NCI-H1417 (cell line): ENCODE measurements around the gene WNT11.

ENCODE experiments used
- DNase-seq, 3 experiments: peaks; one replicate each; lab custom pipeline; 2025; lab: John Stamatoyannopoulos, UW

WNT11 gene

DNA sequence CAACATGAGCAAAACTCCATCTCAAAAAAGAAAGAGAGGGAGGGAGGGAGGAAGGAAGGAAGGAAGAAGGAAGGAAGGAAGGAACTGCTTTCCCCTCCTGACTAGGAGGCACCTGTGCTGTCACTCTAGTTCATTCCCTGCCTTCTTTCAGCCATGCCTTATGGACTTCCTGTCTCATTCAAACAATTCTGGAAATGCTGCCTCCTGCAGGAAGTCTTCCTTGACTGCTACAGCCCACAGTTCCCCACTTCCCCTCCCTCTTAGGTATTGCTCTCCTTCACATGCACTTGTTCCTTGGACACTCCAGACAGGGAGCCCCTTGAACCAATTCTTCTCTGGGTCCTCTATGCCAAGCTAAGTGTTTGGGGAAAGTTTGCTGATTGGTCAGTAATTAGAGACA is 31.6 kb upstream of the WNT11 start:
- DNase-seq, result peak in 1 of 3 experiments; percentile 41

DNA sequence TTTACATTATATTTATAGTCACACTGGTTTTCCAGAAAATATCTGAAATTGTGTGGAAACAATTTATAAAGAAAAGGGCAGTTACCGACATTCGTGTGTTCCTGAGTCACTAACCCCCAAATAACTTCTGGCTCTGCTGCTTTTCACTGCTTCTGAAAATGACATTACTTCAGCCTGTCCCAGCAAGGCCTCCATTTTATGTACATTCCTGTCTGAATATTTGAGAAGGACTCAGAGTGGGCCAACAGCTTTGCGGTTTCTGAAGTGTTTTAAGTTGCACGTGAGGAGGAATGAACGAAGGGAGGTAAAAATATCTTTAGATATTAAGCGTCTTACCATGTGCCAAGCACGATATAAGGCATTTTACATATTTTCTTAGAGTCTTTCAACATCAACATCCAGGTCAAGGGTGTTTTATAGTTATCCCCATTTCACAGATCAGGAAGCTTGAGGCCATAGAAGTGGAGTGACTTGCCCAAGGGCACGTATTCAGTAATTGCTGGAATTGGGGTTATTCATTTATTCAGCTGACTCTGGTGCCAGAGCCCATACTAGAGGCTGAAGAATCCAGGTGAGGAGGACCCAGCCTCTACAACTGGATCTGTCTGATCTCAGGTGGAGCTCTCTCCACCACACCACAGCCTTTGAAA is 30.8 kb upstream of the WNT11 start:
- no peak for DNase-seq

DNA sequence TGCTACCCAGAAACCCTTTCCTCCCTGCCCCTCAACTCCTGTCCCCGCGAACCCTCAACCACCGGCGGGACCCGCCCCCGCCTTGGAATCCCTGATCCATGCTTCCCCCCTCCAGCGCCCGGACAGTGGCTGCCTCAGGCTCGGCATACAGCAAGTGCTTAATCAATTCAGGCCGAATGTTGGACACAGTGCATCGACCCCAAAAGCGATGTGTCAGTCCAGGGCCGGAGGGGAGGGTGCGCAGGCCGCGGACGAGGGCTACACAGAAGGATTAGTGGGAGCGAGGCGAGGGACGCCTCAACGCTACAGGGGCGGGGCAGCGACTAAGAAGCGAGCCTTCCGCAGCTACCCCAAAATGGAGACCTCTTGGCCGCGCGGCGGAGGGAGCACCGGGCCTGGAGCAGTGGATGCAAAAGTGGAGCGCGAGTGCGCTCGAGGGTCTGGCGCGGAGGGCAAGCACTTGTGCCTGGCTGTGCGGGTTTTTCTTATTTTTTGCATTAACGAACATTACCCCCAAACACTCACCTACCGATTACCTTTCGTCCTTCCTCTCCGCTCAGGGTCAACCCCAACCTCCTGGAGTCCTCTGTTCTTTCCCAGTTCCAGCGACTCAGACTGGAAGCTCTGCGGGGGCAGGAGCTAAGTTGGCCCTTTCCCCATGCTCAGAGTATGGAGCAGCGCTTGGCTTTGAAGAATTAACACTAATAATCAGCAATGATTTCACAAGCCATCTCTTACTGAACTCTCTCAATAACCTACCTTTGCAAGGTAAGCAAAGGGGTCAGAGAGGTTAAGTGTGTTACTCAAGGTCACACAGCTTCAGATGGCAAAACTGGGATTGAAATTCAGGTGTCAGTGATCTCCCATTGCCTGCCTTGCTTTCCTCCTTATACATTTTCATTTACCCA is 30.0 kb upstream of the WNT11 start:
- DNase-seq, result peak in 2 of 3 experiments; percentile 25 to 84

DNA sequence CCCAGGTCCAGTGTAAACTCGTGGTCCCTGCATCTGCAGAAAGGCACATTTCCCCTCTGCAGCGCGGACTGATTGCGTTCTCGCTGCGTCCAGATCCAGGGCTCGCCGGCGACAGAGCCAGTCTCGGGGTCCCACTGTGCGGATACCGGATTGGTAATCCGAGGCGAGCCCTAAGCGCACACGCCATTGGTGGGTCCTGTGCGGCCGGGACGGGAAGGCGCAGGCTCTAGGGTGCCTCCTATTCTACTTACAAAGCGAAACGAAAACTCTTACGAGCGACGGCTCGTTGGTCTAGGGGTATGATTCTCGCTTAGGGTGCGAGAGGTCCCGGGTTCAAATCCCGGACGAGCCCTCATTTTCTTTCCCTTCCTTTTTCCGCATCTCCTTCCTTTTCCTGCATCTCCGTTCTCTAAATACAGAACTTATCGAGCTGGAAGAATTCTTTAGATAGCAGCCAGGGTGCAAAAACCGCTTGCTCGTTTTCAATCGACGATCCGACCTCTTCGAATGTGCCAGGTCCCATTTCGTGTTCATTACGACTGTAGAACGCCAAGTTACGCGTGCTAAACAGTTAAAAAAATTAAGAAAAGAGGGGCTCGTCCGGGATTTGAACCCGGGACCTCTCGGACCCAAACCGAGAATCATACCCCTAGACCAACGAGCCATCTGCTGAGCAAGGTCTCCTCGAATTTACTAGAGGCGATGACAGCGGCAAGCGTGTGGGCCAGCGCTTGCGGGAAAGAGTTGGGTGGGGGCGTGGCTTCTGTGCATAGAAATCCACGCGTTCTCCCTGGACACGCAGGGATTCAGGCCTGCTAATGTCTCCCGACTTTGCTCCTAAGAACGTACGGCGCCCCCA is 29.2 kb upstream of the WNT11 start:
- DNase-seq, result peak; percentile 88 to 98 (median 91)

- no peak for DNase-seq
Measured at GRCh38 chr11:76234416-76235232, 28.3 kb upstream of the WNT11 start.

DNA sequence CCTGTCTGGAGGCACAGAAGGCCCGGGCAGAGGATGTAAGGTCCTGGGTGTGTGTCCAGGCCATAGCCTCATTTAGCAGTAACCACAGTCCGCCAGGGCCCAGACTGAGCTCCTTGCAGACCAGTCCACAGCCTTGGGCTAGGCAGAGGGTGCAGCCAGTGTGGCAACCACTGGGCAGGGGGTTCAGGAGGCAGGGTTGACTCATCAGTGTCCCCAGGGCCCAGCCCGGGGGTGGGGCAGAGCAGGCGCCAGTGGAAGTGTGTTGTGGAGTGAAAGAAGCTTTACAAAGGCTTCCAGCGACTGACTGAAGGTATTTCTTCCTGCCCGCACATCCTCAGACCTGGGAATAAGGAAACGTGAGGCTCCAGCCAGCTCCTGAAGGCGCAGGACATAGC is 27.7 kb upstream of the WNT11 start:
- no peak for DNase-seq

DNA sequence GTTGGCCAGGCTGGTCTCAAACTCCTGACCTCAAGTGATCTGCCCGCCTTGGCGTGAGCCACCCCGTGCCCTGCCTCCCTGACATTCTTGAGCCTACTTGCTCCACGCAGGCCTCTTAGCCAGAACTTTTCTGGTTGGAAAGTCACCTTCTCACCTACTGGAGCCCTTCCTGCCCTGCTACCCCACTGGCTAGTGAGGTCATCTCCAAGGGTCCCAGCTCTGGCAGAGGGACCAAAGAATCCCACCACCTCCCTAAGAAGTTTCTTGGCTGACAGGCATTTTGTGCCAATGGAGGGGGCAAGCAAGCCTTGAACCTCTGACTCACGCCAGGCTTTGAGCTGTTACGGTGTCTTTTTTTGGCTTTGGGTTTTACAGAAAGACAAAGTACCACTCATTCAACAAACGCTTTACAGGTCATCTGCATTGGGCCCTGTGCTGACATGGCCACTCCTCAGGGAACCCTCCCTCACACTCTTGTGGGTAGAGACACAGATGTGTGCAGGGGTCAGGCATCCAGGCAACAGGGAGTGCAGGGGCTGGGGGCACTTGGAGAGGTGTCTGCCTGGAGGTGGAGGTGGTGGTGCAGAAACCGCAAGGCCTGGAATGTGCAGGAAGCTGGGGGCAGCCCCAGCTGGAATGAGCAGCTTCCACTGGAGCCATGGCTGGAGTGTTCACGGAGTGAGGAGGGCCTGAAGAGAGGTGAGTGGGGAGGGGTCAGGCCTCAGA is 27.1 kb upstream of the WNT11 start:
- DNase-seq, result no peak

DNA sequence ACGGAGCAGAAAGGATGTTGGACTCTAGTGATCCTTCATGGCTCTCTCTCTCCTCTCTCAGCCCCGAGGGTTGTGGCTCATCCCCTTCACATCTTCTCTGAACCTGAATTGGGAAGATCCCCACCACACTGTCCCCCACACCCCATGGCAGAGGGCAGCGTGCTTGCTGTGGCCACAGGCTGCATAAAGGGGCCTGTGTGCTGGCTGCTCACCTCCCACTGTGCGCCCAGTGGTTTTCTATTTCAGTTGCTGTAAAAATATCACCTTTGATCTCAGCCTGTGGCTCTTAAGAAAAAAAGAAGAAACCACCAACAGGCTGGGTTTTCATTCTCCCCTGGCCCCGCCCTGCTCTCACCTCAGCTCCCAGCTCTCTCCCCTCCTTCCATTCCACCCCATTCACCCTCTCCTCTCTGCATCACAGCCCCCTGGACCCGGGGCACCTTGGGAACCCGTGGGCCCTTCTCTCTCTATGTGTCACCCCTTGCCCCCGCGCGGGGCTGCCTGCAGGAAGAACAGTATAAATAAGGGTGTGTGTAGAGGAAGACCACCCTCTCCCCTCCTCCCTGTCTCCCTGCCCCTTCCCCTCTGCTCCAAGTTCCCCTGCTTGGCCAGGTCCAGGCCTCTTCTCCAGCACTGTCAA is 25.8 kb upstream of the WNT11 start:
- DNase-seq, result no peak

DNA sequence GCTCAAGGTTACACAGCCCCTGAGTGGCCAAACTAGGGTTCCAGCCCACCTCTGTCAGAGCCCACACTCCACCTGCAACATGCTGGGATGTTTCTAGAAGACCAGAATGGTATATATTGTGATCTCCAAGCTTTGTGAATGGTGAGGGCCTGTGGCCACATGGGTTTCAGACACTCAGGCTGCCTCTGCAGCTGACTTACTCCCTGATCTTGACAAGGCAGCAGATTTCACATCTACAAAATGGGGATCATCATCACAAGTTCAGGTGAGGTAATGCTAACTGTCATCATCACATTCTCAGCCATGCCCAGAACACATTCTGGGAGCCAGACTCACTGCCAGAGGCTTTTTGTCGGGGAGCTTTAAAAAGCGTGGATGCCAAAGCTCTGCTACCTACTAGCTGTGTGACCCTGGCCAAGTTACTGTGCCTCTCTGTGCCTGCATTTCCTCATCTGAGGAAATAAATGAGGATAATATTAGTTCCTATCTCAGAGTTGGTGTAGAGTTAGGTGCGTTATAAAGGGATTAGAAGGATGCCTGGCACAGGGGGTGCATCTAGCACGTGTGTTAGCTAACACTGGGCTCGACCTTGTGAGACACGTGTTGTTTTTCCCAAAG is 24.9 kb upstream of the WNT11 start:
- no peak for DNase-seq

GRCh38 chr11:76230392-76230791 is 24.1 kb upstream of the WNT11 start:
- peak in 1 of 3 experiments; percentile 21 for DNase-seq

- DNase-seq, result no peak
Measured at GRCh38 chr11:76229690-76230240, 23.5 kb upstream of the WNT11 start.

- no peak for DNase-seq
Measured at GRCh38 chr11:76228875-76229149, 22.5 kb upstream of the WNT11 start.

- no peak for DNase-seq
Measured at GRCh38 chr11:76228071-76228874, 22.0 kb upstream of the WNT11 start.

DNA sequence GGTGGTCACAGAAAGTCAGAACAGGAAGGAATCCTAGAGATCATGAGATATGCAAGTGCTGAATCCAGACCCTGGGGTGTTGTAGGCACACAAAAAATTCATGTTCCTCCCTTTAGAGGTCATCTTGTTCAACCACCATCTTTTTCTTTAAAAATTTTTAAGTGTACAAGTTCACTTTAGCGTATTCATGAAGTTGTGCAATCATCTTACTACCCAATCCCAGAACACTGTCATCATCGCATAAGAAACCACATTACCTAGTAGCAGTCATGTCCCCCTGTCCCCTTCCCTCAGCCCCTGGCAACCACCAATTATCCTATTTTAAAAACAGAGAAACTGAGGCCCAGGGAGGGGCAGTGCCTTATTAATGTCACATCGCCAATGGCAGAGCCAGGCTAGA is 20.3 kb upstream of the WNT11 start:
- DNase-seq, result no peak

- no peak for DNase-seq
Measured at GRCh38 chr11:76225122-76225611, 18.9 kb upstream of the WNT11 start.

- no peak for DNase-seq
Measured at GRCh38 chr11:76224461-76225121, 18.3 kb upstream of the WNT11 start.

- no peak for DNase-seq
Measured at GRCh38 chr11:76221365-76221764, 15.1 kb upstream of the WNT11 start.

DNA sequence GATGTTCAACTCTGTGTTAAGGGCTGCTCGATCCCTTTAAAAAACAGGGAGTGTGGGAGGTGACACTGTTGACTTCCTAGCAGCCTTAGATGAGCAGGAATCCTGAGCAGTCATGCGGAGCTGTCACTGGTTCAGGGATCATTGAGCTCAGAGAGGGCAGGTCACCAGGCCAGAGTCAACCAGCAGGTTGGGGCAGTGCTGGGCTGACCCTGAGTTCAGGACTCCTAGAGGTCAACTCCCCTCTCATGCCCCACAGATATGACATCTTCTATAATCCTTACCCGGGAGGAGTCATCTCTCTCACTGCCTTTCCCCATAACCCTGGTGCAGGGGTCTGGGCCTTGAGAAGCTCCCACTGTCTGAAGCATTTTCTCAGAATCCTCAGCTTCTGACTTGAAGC is 12.9 kb upstream of the WNT11 start:
- DNase-seq, result no peak
